GM13977 (cell line): Measurements from ENCODE around the gene KRT36.

Source experiments
- DNase-seq: peaks from one replicate; pipeline ENCODE4 v3.0.0; 2012; ENCODE audit warnings: low spot score
- in situ Hi-C: fragments of 300-500 bp; cut with MboI; formaldehyde crosslinking; loops from one replicate; pipeline ENCODE4 v1.12.0; 2022; ENCODE audit warnings: low sequenced_read_pairs, low pct_unique_long_range_greater_than_20kb, mixed read lengths, inconsistent platforms; ENCODE audit not compliant: unreplicated experiment
- TF ChIP-seq, protein P1 (sequence below): IDR thresholded peaks from 2 replicates; pipeline ENCODE4 v1.5.1; 2012; ENCODE audit warnings: mild to moderate bottlenecking, control low read depth; ENCODE audit not compliant: insufficient read depth; ENCODE audit errors: extremely low read depth, missing control alignments

Gene KRT36

DNA sequence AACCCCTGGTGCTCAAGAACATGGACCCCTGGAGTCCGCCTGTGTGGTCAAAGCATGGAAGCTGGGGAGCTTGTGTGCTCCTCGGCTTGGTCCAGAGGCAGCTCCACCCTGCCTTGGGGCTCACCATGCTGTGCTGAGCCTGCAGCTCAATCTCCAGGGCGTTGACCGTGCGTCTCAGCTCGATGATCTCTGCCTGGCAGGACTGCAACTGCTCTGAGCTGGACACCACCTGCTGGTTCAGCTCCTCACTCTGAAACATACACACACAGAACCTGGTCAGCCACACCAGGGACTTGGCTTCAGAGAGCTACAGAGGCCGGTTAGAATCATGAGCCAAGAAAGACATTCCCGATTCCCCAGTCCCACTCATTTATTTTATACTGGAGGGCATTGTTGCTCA lies 11.5 kb downstream of the KRT36 start:
- no peak for DNase-seq
- in situ Hi-C loops, result loop anchor here (25.0 kb wide), 1 partner anchor 109 kb away; the partner anchor contains the start of gene KRT14
- TF ChIP-seq, protein P1, sequence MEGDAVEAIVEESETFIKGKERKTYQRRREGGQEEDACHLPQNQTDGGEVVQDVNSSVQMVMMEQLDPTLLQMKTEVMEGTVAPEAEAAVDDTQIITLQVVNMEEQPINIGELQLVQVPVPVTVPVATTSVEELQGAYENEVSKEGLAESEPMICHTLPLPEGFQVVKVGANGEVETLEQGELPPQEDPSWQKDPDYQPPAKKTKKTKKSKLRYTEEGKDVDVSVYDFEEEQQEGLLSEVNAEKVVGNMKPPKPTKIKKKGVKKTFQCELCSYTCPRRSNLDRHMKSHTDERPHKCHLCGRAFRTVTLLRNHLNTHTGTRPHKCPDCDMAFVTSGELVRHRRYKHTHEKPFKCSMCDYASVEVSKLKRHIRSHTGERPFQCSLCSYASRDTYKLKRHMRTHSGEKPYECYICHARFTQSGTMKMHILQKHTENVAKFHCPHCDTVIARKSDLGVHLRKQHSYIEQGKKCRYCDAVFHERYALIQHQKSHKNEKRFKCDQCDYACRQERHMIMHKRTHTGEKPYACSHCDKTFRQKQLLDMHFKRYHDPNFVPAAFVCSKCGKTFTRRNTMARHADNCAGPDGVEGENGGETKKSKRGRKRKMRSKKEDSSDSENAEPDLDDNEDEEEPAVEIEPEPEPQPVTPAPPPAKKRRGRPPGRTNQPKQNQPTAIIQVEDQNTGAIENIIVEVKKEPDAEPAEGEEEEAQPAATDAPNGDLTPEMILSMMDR, result no peak

DNA sequence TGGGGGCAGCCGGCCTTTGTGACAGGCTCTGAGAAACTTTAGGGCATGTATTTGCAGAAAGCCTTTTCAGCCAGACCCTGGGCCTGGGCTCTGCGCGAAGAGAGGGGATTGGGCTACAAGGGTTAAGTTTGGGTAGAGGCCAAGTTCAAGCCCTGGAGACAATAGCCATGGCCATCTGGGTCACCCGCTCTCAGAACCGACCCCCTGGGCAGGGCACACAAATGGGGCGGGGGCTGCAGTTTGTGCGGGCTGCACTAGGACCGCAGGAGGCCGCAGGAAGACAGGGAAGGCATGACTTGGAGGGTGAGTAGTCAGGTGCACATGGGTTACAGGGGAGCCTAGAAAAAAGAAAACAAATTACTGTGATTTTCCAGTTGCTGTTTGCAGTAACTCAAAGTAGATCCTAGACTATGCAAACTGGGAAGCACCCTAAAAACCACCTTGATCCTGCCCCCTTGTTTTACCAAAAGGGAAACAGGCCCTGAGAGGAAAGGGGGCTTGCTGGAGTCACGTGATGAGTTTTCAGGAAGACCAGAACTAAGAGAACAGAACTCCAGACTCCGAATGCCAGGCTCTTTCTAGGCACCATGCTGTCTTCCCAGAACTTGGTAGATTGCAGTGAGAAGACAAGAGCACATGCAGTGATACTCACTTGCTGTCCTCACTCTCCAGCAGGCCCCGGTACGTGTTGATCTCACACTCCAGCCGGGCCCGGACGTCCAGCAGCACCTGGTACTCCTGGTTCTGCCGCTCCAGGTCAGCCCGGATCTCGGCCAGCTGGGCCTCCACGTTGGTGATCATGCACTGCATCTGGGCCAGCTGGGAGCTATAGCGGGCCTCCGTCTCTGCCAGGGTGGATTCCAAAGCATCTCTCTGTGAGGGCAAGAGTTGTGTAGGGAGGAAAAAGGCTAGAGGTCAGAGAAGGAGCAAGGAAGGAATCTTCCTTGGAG lies 12.6 kb downstream of the KRT36 start:
- in situ Hi-C loops, result loop anchor here (25.0 kb wide), 1 partner anchor 110 kb away; the partner anchor contains the start of gene KRT14

DNA sequence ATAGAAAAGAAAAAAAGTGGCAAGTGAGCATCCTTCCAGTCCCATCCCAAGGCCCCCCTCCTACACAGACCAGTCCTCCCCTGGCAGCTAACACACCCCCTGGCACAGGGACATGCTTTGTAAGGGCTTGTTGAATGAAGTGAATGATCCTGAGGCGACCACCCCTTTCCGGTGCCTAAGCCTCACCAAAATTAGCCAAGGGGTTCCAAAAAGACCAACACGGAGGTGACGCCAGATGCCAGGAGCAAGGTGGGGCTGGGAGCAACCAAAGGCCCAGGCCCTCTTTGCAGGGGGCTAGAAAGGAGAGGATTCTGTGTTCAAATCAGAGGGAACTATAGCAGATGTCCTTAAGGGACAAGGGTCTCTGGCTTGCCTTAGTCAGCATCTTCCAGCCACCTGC lies 14.3 kb downstream of the KRT36 start:
- DNase-seq, result no peak
- TF ChIP-seq, protein P1, result no peak
- in situ Hi-C loops, result loop anchor here (25.0 kb wide), 1 partner anchor 112 kb away; the partner anchor contains the start of gene KRT14

More for the DNA sequence above, 12.6 kb downstream of the KRT36 start:
- TF ChIP-seq, protein P1, result no peak
- no peak for DNase-seq

DNA sequence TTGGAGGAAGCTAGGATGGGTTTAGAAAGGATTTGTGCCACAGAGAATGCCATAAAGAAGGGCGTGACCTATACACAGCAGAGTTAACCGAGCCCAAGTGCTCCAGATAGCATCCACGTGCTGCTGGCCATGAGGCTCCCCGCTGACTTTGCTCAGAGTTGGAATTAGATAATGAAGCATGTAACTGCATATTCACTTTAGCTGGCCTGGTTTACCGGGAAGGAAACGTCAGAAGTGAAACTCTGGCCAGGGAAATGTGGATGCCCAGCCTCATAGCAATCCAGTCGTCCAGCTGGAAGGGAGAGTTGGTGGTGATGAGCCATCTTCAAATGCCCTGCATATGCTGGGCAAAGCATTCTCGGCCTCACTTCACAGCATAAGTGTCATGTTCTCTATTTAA lies 14.8 kb downstream of the KRT36 start:
- TF ChIP-seq, protein P1, result no peak
- in situ Hi-C loops, result loop anchor here (25.0 kb wide), 1 partner anchor 112 kb away; the partner anchor contains the start of gene KRT14
- DNase-seq, result no peak

DNA sequence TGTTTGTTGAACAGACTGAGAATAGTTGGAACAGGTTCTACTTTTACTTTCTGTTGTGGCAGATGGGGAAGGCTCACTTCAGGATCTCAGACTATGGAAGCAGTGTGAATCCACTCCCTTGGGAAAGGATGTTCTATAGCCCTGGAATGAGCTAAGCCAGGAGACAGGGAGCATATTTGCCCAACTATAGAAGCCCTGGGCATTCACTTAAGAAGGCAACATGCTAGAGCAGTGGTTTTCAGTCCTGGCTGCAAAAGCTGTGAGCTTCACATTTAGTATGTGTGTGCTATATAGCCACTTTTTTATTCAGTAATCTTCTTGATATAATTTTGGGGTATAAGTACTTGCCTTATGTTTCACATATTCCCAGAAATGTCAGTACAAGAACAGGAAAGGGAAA lies 21.4 kb downstream of the KRT36 start:
- TF ChIP-seq, protein P1, result no peak
- in situ Hi-C loops, result no loop called here
- no peak for DNase-seq

DNA sequence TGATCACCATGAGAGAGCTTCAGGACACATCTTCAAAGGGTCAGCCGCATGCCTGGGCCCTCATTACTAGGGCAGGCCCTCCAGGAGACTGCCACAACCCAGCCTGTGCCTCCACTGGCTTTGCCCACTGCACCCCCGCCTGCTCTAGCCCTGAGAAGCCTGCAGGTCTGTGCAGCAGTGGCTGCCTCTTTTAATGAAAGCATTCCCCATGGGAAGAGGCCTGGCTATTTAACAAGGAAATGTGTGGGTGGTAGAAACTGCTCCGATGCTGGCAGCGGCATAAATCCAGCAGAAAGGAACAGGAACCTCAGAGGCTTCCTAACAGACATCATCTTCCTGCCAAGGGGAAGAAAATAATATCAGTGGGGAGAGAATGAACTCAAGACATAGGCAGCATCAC lies 22.1 kb downstream of the KRT36 start:
- DNase-seq, result no peak
- in situ Hi-C loops, result no loop called here
- TF ChIP-seq, protein P1, result no peak
